ENCODE measurements around the gene C19orf25.

C19orf25 gene

GRCh38 chr19:1490311-1491113, 11.5 kb upstream of the C19orf25 start, which contains the start of gene PCSK4:
TSS of gene PCSK4 (minus strand) at chr19:1490350. CDS start at chr19:1490346, 4 bp downstream.
- peak; percentile 99 for FAIRE-seq

GRCh38 chr19:1489463-1490310, 10.7 kb upstream of the C19orf25 start:
- DNase-seq (ENCODE audit: insufficient read length, low spot score) (no peak), FAIRE-seq (no peak)
- no peak for TF ChIP-seq POLR2AphosphoS5 (IDR thresholded peaks at IDR 0.05; ENCODE audit: low read depth, low read length)
- TF ChIP-seq TAF1 (IDR thresholded peaks at IDR 0.05; ENCODE audit: low read depth, low read length) = no peak
- TF ChIP-seq POU2F2 (IDR thresholded peaks at IDR 0.05; ENCODE audit: low read depth, low read length) = no peak
- TF ChIP-seq PAX5 (IDR thresholded peaks at IDR 0.05; ENCODE audit: insufficient read depth, low read length, severe bottlenecking) = no peak

More at GRCh38 chr19:1490311-1491113, 11.5 kb upstream of the C19orf25 start, which contains the start of gene PCSK4:
- DNase-seq (ENCODE audit: insufficient read length, low spot score) = peak; percentile 97
- TF ChIP-seq POLR2AphosphoS5 (IDR thresholded peaks at IDR 0.05; ENCODE audit: low read depth, low read length) = no peak
- TF ChIP-seq TAF1 (IDR thresholded peaks at IDR 0.05; ENCODE audit: low read depth, low read length) = no peak
- no peak for TF ChIP-seq PAX5 (IDR thresholded peaks at IDR 0.05; ENCODE audit: insufficient read depth, low read length, severe bottlenecking)
- no peak for TF ChIP-seq POLR2A (IDR thresholded peaks at IDR 0.05; ENCODE audit: low read depth, low read length)
- no peak for TF ChIP-seq POU2F2 (IDR thresholded peaks at IDR 0.05; ENCODE audit: low read depth, low read length)
- TF ChIP-seq SPI1 (IDR thresholded peaks at IDR 0.05; ENCODE audit: low read depth, low read length) = no peak

- TF ChIP-seq POLR2A (IDR thresholded peaks at IDR 0.05; ENCODE audit: low read depth, low read length) (no peak), SPI1 (IDR thresholded peaks at IDR 0.05; ENCODE audit: low read depth, low read length) (no peak), PAX5 (IDR thresholded peaks at IDR 0.05; ENCODE audit: insufficient read depth, low read length, severe bottlenecking) (no peak), POU2F2 (IDR thresholded peaks at IDR 0.05; ENCODE audit: low read depth, low read length) (no peak)
- no peak for DNase-seq (ENCODE audit: insufficient read length, low spot score)
Observed at GRCh38 chr19:1488282-1488601, 9.2 kb upstream of the C19orf25 start.

GRCh38 chr19:1487576-1488281, 8.7 kb upstream of the C19orf25 start:
- DNase-seq (ENCODE audit: insufficient read length, low spot score) (no peak), FAIRE-seq (no peak)
- TF ChIP-seq PAX5 (IDR thresholded peaks at IDR 0.05; ENCODE audit: insufficient read depth, low read length, severe bottlenecking) (no peak), POLR2AphosphoS5 (IDR thresholded peaks at IDR 0.05; ENCODE audit: low read depth, low read length) (no peak), SPI1 (IDR thresholded peaks at IDR 0.05; ENCODE audit: low read depth, low read length) (no peak), POU2F2 (IDR thresholded peaks at IDR 0.05; ENCODE audit: low read depth, low read length) (no peak), TAF1 (IDR thresholded peaks at IDR 0.05; ENCODE audit: low read depth, low read length) (no peak), POLR2A (IDR thresholded peaks at IDR 0.05; ENCODE audit: low read depth, low read length) (no peak)

More at GRCh38 chr19:1488282-1488601, 9.2 kb upstream of the C19orf25 start:
- no peak for FAIRE-seq

GRCh38 chr19:1486720-1487575, 7.9 kb upstream of the C19orf25 start:
- TF ChIP-seq SPI1 (IDR thresholded peaks at IDR 0.05; ENCODE audit: low read depth, low read length) = no peak
- TF ChIP-seq POLR2AphosphoS5 (IDR thresholded peaks at IDR 0.05; ENCODE audit: low read depth, low read length) = no peak
- TF ChIP-seq POLR2A (IDR thresholded peaks at IDR 0.05; ENCODE audit: low read depth, low read length) = no peak
- TF ChIP-seq TAF1 (IDR thresholded peaks at IDR 0.05; ENCODE audit: low read depth, low read length) = no peak
- no peak for TF ChIP-seq PAX5 (IDR thresholded peaks at IDR 0.05; ENCODE audit: insufficient read depth, low read length, severe bottlenecking)
- no peak for TF ChIP-seq POU2F2 (IDR thresholded peaks at IDR 0.05; ENCODE audit: low read depth, low read length)
- DNase-seq (ENCODE audit: insufficient read length, low spot score) = no peak
- no peak for FAIRE-seq

GRCh38 chr19:1483979-1484428, 5.0 kb upstream of the C19orf25 start:
- DNase-seq (ENCODE audit: insufficient read length, low spot score) (no peak), FAIRE-seq (no peak)
- TF ChIP-seq SPI1 (IDR thresholded peaks at IDR 0.05; ENCODE audit: low read depth, low read length) = no peak
- no peak for TF ChIP-seq TAF1 (IDR thresholded peaks at IDR 0.05; ENCODE audit: low read depth, low read length)
- no peak for TF ChIP-seq POLR2AphosphoS5 (IDR thresholded peaks at IDR 0.05; ENCODE audit: low read depth, low read length)
- no peak for TF ChIP-seq POU2F2 (IDR thresholded peaks at IDR 0.05; ENCODE audit: low read depth, low read length)
- TF ChIP-seq POLR2A (IDR thresholded peaks at IDR 0.05; ENCODE audit: low read depth, low read length) = no peak
- no peak for TF ChIP-seq PAX5 (IDR thresholded peaks at IDR 0.05; ENCODE audit: insufficient read depth, low read length, severe bottlenecking)

GRCh38 chr19:1483131-1483978, 4.3 kb upstream of the C19orf25 start:
- FAIRE-seq (no peak), DNase-seq (ENCODE audit: insufficient read length, low spot score) (no peak)
- TF ChIP-seq TAF1 (IDR thresholded peaks at IDR 0.05; ENCODE audit: low read depth, low read length) = no peak
- TF ChIP-seq POLR2AphosphoS5 (IDR thresholded peaks at IDR 0.05; ENCODE audit: low read depth, low read length) = no peak
- no peak for TF ChIP-seq PAX5 (IDR thresholded peaks at IDR 0.05; ENCODE audit: insufficient read depth, low read length, severe bottlenecking)
- no peak for TF ChIP-seq POU2F2 (IDR thresholded peaks at IDR 0.05; ENCODE audit: low read depth, low read length)
- no peak for TF ChIP-seq SPI1 (IDR thresholded peaks at IDR 0.05; ENCODE audit: low read depth, low read length)
- no peak for TF ChIP-seq POLR2A (IDR thresholded peaks at IDR 0.05; ENCODE audit: low read depth, low read length)
